Activated T-cell treated with anti-CD3 and anti-CD28 coated beads for 48 hours (primary cell): ENCODE data around the gene SEPHS2.
"Not testable (repeated sequence)": the region's sequence is repeated elsewhere in the genome, so short reads cannot be mapped to it uniquely, and the experiment has no call there.

Experiments
- DNase-seq: peaks from one replicate; pipeline ENCODE4 v3.0.0-alpha.2; 2020; ENCODE audit warnings: low read depth

The SEPHS2 gene, protein sequence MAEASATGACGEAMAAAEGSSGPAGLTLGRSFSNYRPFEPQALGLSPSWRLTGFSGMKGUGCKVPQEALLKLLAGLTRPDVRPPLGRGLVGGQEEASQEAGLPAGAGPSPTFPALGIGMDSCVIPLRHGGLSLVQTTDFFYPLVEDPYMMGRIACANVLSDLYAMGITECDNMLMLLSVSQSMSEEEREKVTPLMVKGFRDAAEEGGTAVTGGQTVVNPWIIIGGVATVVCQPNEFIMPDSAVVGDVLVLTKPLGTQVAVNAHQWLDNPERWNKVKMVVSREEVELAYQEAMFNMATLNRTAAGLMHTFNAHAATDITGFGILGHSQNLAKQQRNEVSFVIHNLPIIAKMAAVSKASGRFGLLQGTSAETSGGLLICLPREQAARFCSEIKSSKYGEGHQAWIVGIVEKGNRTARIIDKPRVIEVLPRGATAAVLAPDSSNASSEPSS

DNA sequence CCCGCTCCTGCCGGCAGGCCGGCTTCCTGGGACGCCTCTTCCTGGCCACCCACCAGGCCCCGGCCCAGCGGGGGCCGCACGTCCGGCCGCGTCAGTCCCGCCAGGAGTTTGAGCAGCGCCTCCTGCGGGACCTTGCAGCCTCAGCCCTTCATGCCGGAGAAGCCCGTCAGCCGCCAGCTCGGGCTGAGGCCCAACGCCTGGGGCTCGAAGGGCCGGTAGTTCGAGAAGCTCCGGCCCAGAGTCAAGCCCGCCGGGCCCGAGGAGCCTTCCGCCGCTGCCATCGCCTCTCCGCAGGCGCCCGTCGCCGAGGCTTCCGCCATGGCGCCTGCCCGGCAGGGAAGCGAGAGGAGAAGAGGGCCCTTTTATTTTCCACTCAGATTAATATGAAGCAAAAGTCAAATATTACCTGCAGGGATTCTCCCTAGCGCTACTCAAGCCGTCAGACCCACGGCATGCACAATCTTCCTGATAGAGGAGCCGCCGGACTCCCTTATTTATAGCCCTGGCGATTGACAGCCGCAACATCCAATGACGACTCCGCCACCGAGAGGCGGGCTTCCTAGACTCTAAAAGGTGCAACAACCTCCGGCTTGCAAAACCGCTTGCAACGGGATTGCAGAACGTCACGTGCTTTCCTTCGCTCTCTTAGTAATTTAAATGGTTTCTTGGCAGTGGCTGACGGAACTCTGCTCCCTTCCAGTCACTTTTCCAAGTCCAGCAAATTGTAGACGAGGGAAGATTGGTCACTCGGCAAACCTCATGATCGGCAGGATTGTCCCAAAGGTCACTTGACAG lies at the start of gene SEPHS2:
Gene SEPHS2 (minus strand): TSS at position 467 of the 795 bp plus-strand sequence. CDS start 147 bp downstream, at position 320.
- peak; percentile 92 for DNase-seq

DNA sequence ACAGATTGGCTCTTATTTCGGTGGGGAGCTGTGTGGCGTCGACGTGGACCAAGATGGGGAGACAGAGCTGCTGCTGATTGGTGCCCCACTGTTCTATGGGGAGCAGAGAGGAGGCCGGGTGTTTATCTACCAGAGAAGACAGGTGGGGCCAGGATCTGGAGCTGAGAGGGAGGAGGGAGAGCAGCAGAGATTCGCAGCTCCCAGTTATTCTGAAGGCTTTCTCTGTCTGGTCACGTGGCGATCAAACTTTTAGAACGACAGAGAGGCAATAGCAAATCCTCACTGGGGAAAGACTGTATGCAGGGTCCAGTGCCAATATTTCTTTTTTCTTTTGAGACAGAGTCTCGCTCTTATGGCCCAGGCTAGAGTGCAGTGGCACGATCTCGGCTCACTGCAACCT lies 49.0 kb upstream of the SEPHS2 start:
- DNase-seq = no peak

DNA sequence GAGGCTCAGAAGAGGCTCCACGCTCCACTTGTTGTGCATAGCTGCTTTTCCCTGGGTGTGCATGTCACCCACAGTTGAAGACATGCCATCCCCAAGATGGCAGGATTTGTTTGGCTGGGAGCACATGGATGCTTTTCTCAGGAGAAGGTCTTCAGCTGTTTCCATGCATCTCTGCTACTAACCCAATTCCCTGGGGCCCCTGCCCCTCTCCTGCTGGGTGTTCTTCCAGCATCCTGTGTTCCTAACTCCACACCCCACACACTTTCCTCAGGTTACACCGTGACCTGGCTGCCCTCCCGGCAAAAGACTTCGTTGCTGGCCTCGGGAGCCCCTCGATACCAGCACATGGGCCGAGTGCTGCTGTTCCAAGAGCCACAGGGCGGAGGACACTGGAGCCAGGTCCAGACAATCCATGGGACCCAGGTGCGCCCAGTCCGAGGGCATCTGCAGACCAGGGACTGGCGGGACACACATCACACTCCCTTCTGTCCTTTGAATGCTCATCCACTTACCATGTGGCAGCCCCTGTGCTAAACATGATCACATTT lies 48.3 kb upstream of the SEPHS2 start:
- no peak for DNase-seq

DNA sequence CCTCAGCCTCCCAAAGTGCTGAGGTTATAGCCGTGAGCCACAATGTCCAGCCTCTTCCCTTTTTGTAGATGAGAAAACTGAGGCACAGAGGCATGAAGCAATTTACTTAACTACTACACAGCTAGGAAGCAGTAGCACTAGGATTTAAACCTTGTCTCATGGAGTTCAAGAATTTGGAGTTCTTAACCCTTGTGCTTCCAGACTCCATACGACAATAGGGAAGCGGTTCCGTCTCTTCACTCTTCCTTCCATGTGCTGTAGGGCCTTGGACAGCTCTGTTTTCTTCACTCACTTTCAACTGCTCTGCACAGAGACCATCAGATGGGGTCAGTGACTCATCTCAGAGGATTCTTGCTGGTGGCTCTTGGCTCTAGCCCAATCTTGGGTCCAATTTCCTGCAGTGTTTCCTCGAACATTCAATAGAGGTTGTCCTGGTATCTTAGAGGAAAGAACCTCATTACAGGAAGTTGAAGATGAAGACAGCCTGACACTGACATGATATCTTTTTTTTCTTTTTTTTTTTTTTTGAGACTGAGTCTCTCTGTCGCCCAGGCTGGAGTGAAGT lies 46.2 kb upstream of the SEPHS2 start:
- DNase-seq = no peak

DNA sequence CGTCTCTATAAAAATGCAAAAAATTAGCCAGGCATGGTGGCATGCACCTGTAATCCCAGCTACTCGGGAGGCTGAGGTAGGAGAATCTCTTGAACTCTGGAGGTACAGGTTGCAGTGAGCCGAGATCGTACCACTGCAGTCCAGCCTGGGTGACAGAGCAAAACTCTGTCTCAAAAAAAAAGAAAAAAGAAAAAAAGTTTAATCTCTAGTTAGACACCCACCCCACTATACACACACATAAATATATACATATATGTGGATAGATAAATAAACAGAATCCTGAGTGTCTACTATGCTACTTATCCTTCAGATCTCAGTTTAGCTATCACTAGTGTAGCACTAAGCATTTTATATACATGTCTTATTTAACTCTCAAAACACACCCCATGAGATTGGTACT lies 45.6 kb upstream of the SEPHS2 start:
- DNase-seq = no peak

DNA sequence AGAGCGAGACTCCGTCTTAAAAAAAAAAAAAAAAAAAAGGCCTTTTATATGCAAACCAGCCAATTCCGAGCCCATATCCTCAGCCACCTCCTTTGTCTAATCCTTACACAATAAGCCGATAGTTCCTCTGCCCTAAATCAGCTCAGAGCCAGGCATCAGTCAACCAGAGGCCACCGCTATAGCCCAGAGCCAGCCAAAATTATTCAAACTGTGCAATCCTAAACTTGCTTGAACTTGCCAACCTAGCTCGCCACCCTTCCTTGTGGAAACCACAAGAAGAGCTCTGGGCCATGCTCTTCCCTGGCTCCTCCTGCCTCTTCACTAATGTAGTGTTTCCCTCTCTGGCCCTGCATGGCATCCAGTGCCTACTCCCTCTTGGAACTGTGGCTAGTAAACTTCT lies 44.5 kb upstream of the SEPHS2 start:
- no peak for DNase-seq

DNA sequence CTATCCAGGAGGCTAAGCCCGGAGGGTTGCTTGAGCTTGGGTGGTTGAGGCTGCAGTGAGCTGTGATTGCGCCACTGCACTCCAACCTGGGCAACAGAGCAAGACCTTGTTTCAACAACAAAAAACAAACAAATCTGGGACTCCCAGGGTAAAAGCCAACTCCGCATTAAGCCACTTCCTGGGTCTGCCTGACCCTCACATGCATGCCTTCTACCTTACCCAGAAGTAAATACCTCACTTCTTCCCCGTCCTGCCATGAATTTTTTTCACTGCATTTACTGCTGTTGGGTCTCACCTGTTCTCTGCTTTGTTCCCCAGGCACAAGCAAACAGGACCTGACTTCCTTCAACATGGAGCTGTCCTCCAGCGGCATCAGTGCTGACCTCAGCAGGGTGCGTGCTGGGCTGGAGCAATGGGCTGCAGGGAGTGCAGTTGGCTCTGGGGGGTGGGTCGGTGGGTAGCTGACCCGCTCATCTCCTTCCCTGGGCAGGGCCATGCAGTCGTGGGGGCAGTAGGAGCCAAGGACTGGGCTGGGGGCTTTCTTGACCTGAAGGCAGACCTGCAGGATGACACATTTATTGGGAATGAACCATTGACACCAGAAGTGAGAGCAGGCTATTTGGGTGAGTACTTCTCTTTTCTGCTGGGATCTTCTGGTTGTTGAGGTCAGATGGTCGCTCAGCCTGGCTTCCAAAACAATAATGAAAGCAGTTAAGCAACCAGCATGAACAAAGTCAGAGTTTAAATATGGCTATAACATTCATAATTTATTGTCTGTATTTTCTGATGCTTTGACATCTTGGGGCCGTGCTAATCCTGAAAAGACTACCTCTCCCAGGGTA lies 43.3 kb upstream of the SEPHS2 start:
- no peak for DNase-seq

DNA sequence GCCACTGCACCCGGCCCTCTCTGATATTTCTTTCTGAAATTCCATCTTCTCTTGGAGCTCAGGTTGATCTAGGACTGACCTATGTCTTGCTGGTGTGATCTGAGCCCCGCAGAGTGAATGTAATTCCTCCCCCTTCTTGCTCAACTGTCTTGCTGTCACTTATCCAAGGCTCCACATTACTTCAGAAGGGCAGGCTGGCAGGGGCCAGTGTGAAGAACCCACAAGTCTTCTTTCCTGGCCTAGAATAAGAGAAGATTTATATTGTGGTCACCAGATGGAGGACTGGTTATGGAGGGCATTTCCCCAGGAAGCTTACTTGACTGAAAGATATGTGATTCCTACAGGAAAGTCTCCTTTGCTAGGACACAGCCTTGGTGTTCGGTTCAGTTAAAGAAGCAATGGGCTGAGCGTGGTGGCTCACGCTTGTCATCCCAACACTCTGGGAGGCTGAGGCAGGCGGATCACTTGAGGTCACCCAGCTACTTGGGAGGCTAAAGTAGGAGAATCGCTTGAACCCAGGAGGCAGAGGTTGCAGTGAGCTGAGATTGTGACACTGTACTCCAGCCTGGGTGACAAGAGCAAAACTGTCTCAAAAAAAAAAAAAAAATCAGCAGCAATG lies 40.3 kb upstream of the SEPHS2 start:
- no peak for DNase-seq

DNA sequence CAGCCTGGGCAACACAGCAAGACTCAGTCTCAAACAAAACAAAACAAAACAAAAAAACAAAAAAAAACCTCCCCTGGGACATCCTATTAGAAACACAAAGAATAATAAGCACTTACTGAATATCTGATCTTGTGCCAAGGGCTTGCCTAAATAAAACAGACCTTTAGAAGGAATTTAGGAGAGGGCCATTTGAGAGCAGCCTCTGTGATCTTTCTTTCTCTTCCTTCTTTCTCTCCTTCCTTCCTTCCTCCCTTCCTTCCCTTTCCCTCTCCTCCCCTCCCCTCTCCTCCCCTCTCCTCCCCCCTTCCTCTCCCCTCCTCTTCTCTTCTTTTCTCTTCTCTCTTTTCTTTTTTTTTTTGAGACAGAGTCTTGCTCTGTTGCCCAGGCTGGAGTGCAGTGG lies 39.2 kb upstream of the SEPHS2 start:
- no peak for DNase-seq

DNA sequence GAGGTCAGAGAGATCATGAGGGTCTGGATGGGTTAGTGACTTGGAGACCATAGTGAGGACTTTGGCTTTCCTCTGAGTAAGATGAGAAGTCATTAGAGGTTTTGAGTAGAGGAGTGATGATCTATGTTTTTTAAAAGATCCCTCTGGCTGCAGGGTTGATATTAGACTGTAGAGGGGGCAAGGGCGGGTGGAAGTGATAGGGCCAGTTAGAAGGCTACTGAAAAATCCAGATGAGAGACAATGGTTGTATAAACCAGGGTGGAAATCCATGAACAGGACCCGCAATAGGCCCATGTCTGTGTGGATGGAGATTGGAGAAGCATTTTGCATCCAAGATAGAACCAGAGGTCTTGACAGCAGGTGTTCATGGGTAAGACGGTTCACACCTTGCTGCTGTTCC lies 36.7 kb upstream of the SEPHS2 start:
- no peak for DNase-seq

DNA sequence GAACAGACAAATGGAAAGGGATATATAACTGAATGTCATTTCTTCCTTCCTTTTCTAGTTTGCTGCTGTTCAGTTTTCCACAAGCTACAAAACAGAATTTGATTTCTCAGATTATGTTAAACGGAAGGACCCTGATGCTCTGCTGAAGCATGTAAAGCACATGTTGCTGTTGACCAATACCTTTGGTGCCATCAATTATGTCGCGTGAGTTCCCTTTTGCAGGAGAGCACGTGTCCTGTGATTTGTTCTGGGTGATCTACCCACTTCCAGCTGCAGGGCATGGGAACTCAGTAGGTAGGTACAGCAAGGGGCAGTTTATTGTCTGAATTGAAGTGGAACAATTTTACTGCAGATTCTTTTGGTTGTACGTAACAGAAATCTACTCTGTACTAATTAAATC lies 35.7 kb upstream of the SEPHS2 start:
- no peak for DNase-seq

DNA sequence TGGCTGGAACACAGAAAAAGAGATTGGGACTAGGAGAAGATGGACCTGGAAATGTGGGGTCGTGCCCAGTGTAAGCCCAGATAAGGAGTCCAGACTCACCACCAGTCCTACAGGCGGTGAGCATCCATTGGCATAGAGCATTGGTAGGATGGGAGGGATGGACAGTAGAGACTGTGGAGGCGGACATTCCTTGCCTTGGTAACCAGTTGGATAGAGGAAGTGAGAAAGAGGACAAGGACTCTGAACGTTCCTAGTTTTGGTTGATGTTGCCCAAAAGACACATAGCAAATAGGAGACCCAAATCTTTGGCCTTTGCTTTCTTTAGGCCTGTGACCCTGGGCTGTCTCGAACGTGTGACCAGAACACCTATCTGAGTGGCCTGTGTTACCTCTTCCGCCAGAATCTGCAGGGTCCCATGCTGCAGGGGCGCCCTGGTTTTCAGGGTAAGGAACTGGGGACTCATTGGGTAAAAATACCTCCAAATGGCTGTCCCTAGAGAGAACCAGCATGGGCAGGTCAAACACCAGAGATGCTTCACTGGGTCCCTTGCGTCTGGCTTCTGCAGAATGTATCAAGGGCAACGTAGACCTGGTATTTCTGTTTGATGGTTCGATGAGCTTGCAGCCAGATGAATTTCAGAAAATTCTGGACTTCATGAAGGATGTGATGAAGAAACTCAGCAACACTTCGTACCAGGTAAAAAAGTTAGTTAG lies 33.2 kb upstream of the SEPHS2 start:
- no peak for DNase-seq

DNA sequence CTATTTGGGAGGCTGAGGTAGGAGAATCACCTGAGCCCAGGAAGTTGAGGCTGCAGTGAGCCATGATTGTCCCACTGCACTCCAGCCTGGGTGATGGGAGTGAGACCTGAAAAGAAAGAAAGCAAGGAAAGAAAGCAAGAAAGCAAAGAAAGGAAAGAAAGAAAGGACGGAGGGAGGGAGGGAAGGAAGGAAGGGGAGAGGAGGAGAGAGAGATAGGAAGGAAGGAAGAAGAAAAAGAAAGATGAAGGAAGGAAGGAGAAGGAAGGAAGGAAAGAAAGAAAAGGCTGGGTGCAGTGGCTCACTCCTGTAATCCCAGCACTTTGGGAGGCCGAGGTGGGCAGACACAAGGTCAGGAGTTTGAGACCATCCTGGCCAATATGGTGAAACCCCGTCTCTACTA lies 32.1 kb upstream of the SEPHS2 start:
- DNase-seq = not testable (repeated sequence)

DNA sequence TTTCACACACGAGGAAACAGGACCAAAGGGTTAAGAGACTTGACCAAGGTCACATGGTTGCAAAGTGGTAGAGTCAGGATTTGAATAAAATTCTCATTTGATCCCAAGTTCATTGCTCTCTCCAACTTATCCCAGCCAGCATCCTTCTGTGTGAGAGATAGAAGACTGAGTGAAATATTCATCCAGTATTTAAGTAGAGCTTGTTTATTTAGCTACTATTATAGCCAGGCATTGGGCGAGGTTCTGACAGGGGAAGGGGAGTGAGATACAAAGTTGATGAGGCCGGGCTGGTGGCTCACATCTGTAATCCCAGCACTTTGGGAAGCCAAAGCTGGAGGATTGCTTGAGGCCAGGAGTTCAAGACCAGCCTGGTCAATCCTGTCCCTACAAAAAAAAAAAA lies 31.3 kb upstream of the SEPHS2 start:
- no peak for DNase-seq

DNA sequence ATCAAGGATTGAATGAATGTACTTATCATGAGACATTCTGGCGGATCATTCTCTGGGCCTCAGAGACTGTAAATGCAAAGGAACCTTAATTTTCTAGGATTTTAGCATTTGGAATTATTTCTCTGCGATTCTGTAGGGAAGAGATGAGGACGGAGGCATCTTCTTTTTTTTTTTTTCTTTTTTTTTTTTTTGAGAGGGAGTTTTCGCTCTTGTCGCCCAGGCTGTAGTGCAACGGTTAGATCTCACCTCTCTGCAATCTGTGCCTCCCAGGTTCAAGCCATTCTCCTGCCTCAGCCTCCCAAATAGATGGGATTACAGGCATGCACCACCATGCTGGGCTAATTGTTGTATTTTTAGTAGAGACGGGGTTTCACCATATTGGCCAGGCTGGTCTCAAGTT lies 29.0 kb upstream of the SEPHS2 start:
- DNase-seq = no peak

DNA sequence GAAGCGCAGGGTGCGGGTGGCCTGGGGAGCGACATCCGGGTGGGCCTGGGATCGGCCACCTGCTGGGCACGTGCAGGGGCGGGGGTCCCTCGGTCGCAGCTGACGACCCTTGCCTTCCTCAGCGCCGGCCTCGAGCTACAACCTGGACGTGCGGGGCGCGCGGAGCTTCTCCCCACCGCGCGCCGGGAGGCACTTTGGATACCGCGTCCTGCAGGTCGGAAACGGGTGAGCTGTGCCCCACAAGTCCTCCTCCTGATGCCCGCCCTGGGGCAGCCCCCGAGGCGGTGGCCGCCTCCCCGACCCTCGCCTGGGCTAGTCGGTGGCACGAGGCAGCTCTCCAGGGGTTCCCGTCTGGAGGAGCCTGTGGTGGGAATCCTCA lies 28.4 kb upstream of the SEPHS2 start:
- DNase-seq = no peak

DNA sequence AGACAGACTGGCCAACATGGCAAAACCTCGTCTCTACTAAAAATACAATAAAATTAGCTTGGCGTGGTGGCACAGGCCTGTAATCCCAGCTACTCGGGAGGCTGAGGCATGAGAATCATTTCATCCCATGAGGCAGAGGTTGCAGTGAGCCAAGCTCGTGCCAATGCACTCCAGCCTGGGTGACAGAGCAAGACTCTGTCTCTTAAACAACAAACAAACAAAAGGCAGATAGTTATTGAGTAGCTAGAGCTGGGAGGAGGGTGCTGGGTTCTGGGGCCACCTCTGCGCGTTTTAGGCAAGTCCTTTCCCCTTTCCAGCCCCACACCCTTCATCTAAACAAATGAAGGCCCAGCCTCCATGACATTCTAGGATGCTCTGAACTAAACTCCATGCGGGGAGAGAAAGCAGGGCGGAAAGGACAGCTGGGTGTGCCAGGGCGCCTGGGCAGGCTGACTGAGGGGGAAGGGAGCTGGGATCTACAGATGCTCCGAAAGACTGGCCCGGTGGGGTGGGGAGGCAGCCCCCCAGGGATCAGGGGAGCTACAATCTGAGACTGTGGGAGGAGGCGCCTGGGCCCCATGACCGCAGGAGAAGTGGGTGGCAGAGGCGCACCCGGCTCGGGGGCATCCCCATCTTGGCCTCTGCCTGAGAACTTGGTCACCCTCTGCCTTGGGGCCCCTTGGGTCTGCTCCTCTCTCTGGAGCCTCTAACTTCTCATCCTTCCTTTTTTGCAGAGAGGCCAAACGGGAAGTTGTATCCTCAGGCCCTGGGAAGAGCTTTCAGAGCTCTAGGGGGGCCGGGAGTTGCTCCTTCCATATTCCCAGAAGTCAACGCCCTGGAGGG lies 27.8 kb upstream of the SEPHS2 start:
- peak; percentile 67 for DNase-seq

DNA sequence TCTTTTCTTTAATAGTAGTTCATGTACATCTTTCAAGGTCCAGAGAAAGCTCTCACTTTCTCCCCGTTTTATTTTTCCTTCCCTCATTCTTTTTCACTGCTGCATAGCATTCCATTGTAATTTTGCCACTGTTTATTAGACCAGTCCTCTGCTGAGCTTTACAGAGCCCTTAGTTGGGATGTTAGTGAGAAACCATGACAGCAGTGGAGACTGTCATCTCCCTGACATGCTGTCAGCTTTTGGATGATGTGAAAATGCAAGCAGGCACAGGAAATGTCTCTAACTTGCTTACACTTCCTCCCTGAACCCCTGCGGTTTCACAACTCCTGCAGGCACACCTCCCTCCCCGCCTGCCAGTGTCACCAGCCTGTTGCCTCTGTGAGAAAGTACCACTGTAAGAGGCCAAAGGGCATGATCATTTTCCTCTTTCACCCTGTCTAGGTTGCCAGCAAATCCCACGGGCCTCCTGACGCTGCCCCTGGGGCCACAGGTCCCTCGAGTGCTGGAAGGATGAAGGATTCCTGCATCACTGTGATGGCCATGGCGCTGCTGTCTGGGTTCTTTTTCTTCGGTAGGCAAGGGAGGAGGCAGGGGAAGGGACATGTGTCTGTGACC lies 26.8 kb upstream of the SEPHS2 start, which contains the start of gene ITGAL:
Gene ITGAL (plus strand): TSS at position 415 of the 615 bp plus-strand sequence. CDS start 96 bp downstream, at position 511.
- DNase-seq = peak; percentile 72

DNA sequence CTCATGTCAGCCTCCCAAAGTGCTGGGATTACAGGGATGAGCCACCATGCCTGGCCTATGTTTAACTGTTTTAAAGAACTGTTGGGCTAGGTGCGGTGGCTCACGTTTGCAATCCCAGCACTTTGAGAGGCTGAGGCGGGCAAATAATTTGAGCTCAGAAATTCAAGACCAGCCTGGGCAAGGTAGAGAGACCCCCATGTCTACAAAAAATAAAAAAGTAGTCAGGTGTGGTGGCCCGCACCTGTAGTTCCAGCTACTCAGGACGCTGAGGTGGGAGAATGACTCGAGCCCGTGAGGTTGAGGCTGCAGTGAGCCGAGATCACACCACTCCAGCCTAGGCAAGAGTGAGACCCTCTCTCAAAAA lies 24.9 kb upstream of the SEPHS2 start:
- DNase-seq = no peak
